T-helper 2 cell treated with Interferon-gamma antibody and Interleukin-4, amounts not matched to agents 5 μg/mL and 100 μg/mL, for 36 hours (primary cell): ENCODE measurements around the gene PYGB.

ENCODE experiments used
- DNase-seq: peaks from one replicate; pipeline ENCODE4 v3.0.0; 2021; ENCODE audit warnings: low spot score
- H3K27ac Mint-ChIP-seq: one replicate; pipeline ENCODE4 v1.8.0; 2021; ENCODE audit warnings: mild to moderate bottlenecking, mixed read lengths
- H3K27me3 Mint-ChIP-seq: one replicate; pipeline ENCODE4 v1.8.0; 2021; ENCODE audit warnings: low read depth, mixed read lengths
- H3K36me3 Mint-ChIP-seq: one replicate; pipeline ENCODE4 v1.8.0; 2021; ENCODE audit warnings: low read depth, mixed read lengths
- H3K4me1 Mint-ChIP-seq: one replicate; pipeline ENCODE4 v1.8.0; 2021; ENCODE audit warnings: low read depth, mixed read lengths
- H3K4me3 Mint-ChIP-seq: one replicate; pipeline ENCODE4 v1.8.0; 2022; ENCODE audit warnings: mild to moderate bottlenecking, moderate library complexity, mixed read lengths
- H3K9me3 Mint-ChIP-seq: one replicate; pipeline ENCODE4 v1.8.0; 2021; ENCODE audit warnings: mixed read lengths

PYGB gene

GRCh38 chr20:25209911-25210310 is 38.0 kb upstream of the PYGB start:
- H3K36me3 Mint-ChIP-seq, result peaks cover 2% of the 10 kb centered on the region
- no peaks in the 10 kb centered on the region for H3K9me3 Mint-ChIP-seq
- H3K4me3 Mint-ChIP-seq, result no peak overlapping the region
- H3K27ac Mint-ChIP-seq, result no peak overlapping the region
- no peaks in the 10 kb centered on the region for H3K27me3 Mint-ChIP-seq
- no peak for DNase-seq
- no peaks in the 10 kb centered on the region for H3K4me1 Mint-ChIP-seq

GRCh38 chr20:25211273-25211672 is 36.6 kb upstream of the PYGB start:
- DNase-seq, result no peak
- H3K27ac Mint-ChIP-seq, result no peak overlapping the region
- H3K36me3 Mint-ChIP-seq, result peaks cover 2% of the 10 kb centered on the region
- no peaks in the 10 kb centered on the region for H3K4me1 Mint-ChIP-seq
- H3K27me3 Mint-ChIP-seq, result no peaks in the 10 kb centered on the region
- no peaks in the 10 kb centered on the region for H3K9me3 Mint-ChIP-seq
- no peak overlapping the region for H3K4me3 Mint-ChIP-seq

GRCh38 chr20:25212242-25212641 is 35.6 kb upstream of the PYGB start:
- Mint-ChIP-seq H3K36me3 (peaks cover 2% of the 10 kb centered on the region), H3K9me3 (no peaks in the 10 kb centered on the region), H3K27me3 (no peaks in the 10 kb centered on the region), H3K4me3 (no peak overlapping the region), H3K27ac (no peak overlapping the region), H3K4me1 (no peaks in the 10 kb centered on the region)
- no peak for DNase-seq

GRCh38 chr20:25213566-25214425 is 34.1 kb upstream of the PYGB start:
- DNase-seq, result no peak
- Mint-ChIP-seq H3K27ac (no peak overlapping the region), H3K4me1 (no peaks in the 10 kb centered on the region), H3K27me3 (no peaks in the 10 kb centered on the region), H3K9me3 (no peaks in the 10 kb centered on the region), H3K36me3 (peaks cover 2% of the 10 kb centered on the region), H3K4me3 (no peak overlapping the region)

GRCh38 chr20:25214426-25214790 is 33.5 kb upstream of the PYGB start:
- no peak for DNase-seq
- Mint-ChIP-seq H3K9me3 (no peaks in the 10 kb centered on the region), H3K27ac (no peak overlapping the region), H3K27me3 (no peaks in the 10 kb centered on the region), H3K36me3 (peaks cover 2% of the 10 kb centered on the region), H3K4me3 (no peak overlapping the region), H3K4me1 (no peaks in the 10 kb centered on the region)

GRCh38 chr20:25214819-25215218 is 33.1 kb upstream of the PYGB start:
- Mint-ChIP-seq H3K4me1 (no peaks in the 10 kb centered on the region), H3K36me3 (peaks cover 2% of the 10 kb centered on the region), H3K27ac (no peak overlapping the region), H3K27me3 (no peaks in the 10 kb centered on the region), H3K4me3 (no peak overlapping the region), H3K9me3 (no peaks in the 10 kb centered on the region)
- DNase-seq, result no peak

GRCh38 chr20:25215521-25215920 is 32.4 kb upstream of the PYGB start:
- Mint-ChIP-seq H3K9me3 (no peaks in the 10 kb centered on the region), H3K36me3 (peaks cover 2% of the 10 kb centered on the region), H3K4me3 (no peak overlapping the region), H3K4me1 (no peaks in the 10 kb centered on the region), H3K27ac (no peak overlapping the region), H3K27me3 (no peaks in the 10 kb centered on the region)
- no peak for DNase-seq

GRCh38 chr20:25216199-25216945 is 31.5 kb upstream of the PYGB start:
- peaks cover under 1% of the 10 kb centered on the region for H3K36me3 Mint-ChIP-seq
- H3K4me1 Mint-ChIP-seq, result no peaks in the 10 kb centered on the region
- no peaks in the 10 kb centered on the region for H3K27me3 Mint-ChIP-seq
- H3K27ac Mint-ChIP-seq, result no peak overlapping the region
- H3K9me3 Mint-ChIP-seq, result no peaks in the 10 kb centered on the region
- no peak for DNase-seq
- no peak overlapping the region for H3K4me3 Mint-ChIP-seq

GRCh38 chr20:25217161-25218108 is 30.4 kb upstream of the PYGB start:
- Mint-ChIP-seq H3K27me3 (no peaks in the 10 kb centered on the region), H3K4me1 (no peaks in the 10 kb centered on the region), H3K27ac (no peak overlapping the region), H3K36me3 (no peaks in the 10 kb centered on the region), H3K4me3 (no peak overlapping the region), H3K9me3 (no peaks in the 10 kb centered on the region)
- DNase-seq, result no peak

- DNase-seq, result no peak
- Mint-ChIP-seq H3K27me3 (no peaks in the 10 kb centered on the region), H3K4me1 (peaks cover 1% of the 10 kb centered on the region), H3K4me3 (no peak overlapping the region), H3K27ac (no peak overlapping the region), H3K9me3 (no peaks in the 10 kb centered on the region), H3K36me3 (no peaks in the 10 kb centered on the region)
Measured at GRCh38 chr20:25218109-25218486, 29.8 kb upstream of the PYGB start.

GRCh38 chr20:25218492-25218891 is 29.4 kb upstream of the PYGB start:
- Mint-ChIP-seq H3K9me3 (no peaks in the 10 kb centered on the region), H3K4me1 (peaks cover 3% of the 10 kb centered on the region), H3K36me3 (no peaks in the 10 kb centered on the region), H3K27me3 (no peaks in the 10 kb centered on the region), H3K4me3 (no peak overlapping the region), H3K27ac (no peak overlapping the region)
- DNase-seq, result no peak

GRCh38 chr20:25219365-25219764 is 28.5 kb upstream of the PYGB start:
- Mint-ChIP-seq H3K4me1 (peaks cover 3% of the 10 kb centered on the region), H3K36me3 (no peaks in the 10 kb centered on the region), H3K27ac (no peak overlapping the region), H3K9me3 (no peaks in the 10 kb centered on the region), H3K27me3 (no peaks in the 10 kb centered on the region), H3K4me3 (no peak overlapping the region)
- DNase-seq, result no peak

- H3K4me3 Mint-ChIP-seq, result no peak overlapping the region
- H3K27ac Mint-ChIP-seq, result no peak overlapping the region
Measured at GRCh38 chr20:25220021-25220730, 27.7 kb upstream of the PYGB start.

More at GRCh38 chr20:25220021-25220730, 27.7 kb upstream of the PYGB start:
- Mint-ChIP-seq H3K4me1 (peaks cover 3% of the 10 kb centered on the region), H3K27me3 (no peaks in the 10 kb centered on the region), H3K9me3 (no peaks in the 10 kb centered on the region), H3K36me3 (no peaks in the 10 kb centered on the region)
- DNase-seq, result no peak
